Hepatocyte (in vitro differentiated cells): ENCODE data around the gene SLC6A12. TPM values are rescaled to one million over a fixed set of nuclear protein-coding genes. Genes with fewer than 3 reads are reported as not detected.

Experiments used
- DNase-seq: peaks from one replicate; pipeline ENCODE4 v3.0.0-alpha.2; 2016; ENCODE audit warnings: low spot score
- H2AFZ ChIP-seq: fragments of 200-600 bp; sonication (generic); 2 replicates; pipeline ENCODE4 v1.6.0; 2016; ENCODE audit warnings: antibody characterized with exemption, mild to moderate bottlenecking
- H3K27ac ChIP-seq: fragments of 200-600 bp; sonication (generic); 2 replicates; pipeline ENCODE4 v1.5.1; 2016; ENCODE audit warnings: mild to moderate bottlenecking
- H3K27me3 ChIP-seq: fragments of 200-600 bp; sonication (generic); 2 replicates; pipeline ENCODE4 v1.6.1; 2016
- H3K36me3 ChIP-seq: fragments of 200-600 bp; sonication (generic); replicated peaks from 2 replicates; pipeline ENCODE4 v1.5.1; 2016; ENCODE audit warnings: low read depth; ENCODE audit not compliant: insufficient read depth
- H3K4me1 ChIP-seq: fragments of 200-600 bp; sonication (generic); 2 replicates; pipeline ENCODE4 v1.5.1; 2016; ENCODE audit warnings: mild to moderate bottlenecking, moderate library complexity; ENCODE audit not compliant: insufficient read depth
- H3K4me2 ChIP-seq: fragments of 200-600 bp; sonication (generic); 2 replicates; pipeline ENCODE4 v1.6.0; 2016
- H3K4me3 ChIP-seq: fragments of 200-600 bp; sonication (generic); 2 replicates; pipeline ENCODE4 v1.5.1; 2016; ENCODE audit warnings: mild to moderate bottlenecking
- H3K79me2 ChIP-seq: fragments of 200-600 bp; sonication (generic); 2 replicates; pipeline ENCODE4 v1.6.0; 2017; ENCODE audit warnings: mild to moderate bottlenecking
- H3K9me2 ChIP-seq: fragments of 200-600 bp; sonication (generic); replicated peaks from 2 replicates; pipeline ENCODE4 v1.6.0; 2017; ENCODE audit warnings: mild to moderate bottlenecking; ENCODE audit not compliant: insufficient read depth
- H3K9me3 ChIP-seq: fragments of 200-600 bp; sonication (generic); 2 replicates; pipeline ENCODE4 v1.5.1; 2016; ENCODE audit warnings: low read depth, mild to moderate bottlenecking
- H4K20me1 ChIP-seq: fragments of 200-600 bp; sonication (generic); 2 replicates; pipeline ENCODE4 v1.6.0; 2016; ENCODE audit warnings: mild to moderate bottlenecking; ENCODE audit not compliant: insufficient read depth, poor library complexity, severe bottlenecking
- EZH2 ChIP-seq: fragments of 200-600 bp; sonication (generic); IDR thresholded peaks from 2 replicates; pipeline ENCODE4 v1.6.1; 2016; ENCODE audit warnings: antibody characterized with exemption, mild to moderate bottlenecking, borderline replicate concordance
- EZH2phosphoT487 ChIP-seq: fragments of 200-600 bp; sonication (generic); IDR thresholded peaks from one replicate; pipeline ENCODE4 v1.6.1; 2018; ENCODE audit warnings: antibody characterized with exemption, mild to moderate bottlenecking, low read depth, moderate library complexity; ENCODE audit not compliant: unreplicated experiment, severe bottlenecking
- WGBS: methylation state at CpG from one replicate; pipeline ENCODE4 v1.1.6; 2016; ENCODE audit warnings: low lambda C conversion rate; ENCODE audit errors: missing lambda C conversion rate; 5-methylcytosine and 5-hydroxymethylcytosine counted together
- polyA plus RNA-seq: library from polyadenylated mRNA; unstranded; fragments of >200 nt; fragmentation: Nextera tagmentation; extraction: Ambion mirVana; gene quantifications from 2 replicates; pipeline ENCODE4 v1.2.1, GENCODE V29; 2016
- total RNA-seq: library from RNA; depleted of rRNA; stranded (reverse); fragments of >200 nt; gene quantifications from 2 replicates; pipeline ENCODE4 v1.2.3, GENCODE V29; 2014
- TF ChIP-seq, protein P1 (sequence below): fragments of 200-600 bp; sonication (generic); IDR thresholded peaks from 2 replicates; pipeline ENCODE4 v1.5.1; 2016; ENCODE audit warnings: antibody characterized with exemption, mild to moderate bottlenecking; ENCODE audit not compliant: poor library complexity

SLC6A12 gene
- total and polyA plus RNA-seq, 2 experiments from 2014 or later: 6.1 to 7.9 TPM

DNA sequence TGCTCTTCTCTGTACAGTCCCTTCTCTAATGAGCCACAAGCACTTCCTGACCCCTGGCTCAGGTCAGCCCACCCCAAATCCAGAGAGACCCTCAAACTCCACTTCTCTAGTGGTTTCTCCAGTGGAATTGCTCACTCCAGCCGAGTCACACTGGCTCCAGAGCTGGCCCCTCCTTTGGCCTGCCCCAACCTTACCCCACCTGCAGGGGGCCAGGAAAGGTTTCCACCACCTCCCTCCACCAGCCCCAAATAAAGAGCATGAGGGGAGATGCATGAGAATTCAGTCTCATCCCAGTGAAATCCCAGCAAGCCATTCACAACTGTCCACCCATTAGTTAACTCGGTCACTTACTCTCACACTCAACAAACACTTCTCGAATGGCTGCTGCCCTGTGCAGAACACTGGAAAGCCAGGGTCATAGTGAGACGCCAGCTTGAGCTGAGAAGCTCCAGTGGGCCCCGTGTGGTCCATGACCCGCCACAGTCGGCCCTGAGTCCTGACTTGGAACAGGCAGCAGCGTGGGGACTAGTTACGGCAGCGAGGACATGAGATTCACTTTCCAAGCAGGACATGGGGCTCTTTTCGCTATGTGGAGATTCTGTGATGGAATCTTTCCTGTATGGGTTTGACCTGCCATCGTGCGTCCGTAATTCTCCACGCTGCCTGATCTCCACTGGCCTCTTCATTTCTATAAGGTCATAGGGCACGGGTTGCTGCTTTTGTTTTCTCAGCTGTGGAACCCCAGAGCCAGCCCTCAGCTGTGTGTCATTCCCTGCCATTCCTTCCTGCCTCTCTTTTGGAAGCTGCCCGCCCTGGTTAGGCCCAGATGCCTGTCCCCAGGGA is 44.2 kb downstream of the SLC6A12 start:
- WGBS: 93% methylated on average over 17 of the region's 17 CpGs
- Histone ChIP-seq H2AFZ (no peak overlapping the region), H3K27ac (no peak overlapping the region)

DNA sequence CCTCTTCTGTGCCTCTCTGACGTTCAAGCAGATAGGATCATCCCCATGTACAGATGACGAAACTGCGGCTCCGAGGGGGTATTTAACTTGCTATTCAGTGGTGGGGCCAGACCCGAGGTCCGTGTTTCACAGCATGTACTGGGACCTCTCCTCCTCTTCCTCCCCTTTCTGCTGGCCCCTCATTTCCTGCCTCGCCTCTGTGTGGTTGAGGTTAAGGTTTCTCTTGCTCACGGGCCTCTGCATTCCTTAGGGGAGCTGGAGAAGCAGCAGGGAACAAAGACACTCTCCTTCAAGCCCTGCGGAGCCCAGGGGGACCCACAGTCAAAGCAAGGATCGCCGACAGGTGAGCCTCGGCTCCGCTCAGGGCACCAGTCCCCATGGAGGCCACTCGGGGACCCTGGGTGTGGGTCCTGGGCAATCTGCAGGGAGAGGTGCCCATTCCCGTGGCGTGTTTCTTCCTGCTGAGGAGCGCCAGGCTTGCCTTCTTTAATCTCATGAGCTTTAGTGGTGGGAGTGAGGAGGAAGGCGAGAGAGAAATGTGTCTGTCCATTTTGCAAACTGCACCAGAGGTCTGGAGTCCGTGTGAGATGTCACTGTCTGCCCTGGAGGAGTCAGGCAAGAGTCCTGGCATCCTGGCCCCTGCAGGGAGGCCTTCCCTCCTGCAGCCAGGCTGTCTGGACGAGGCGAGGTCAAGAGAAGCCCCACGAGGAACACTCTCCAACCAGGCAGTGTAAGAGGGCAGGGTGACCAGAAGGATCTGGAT is 45.0 kb downstream of the SLC6A12 start:
- no peaks in the 10 kb centered on the region for H3K36me3 ChIP-seq
- WGBS: 58% methylated on average over 22 of the region's 22 CpGs
- no peaks in the 10 kb centered on the region for H3K79me2 ChIP-seq
- peak overlapping the region; percentile 93 for H3K27ac ChIP-seq
- H3K9me3 ChIP-seq: no peaks in the 10 kb centered on the region
- DNase-seq: no peak
- no peaks in the 10 kb centered on the region for H4K20me1 ChIP-seq
- TF ChIP-seq, protein P1, sequence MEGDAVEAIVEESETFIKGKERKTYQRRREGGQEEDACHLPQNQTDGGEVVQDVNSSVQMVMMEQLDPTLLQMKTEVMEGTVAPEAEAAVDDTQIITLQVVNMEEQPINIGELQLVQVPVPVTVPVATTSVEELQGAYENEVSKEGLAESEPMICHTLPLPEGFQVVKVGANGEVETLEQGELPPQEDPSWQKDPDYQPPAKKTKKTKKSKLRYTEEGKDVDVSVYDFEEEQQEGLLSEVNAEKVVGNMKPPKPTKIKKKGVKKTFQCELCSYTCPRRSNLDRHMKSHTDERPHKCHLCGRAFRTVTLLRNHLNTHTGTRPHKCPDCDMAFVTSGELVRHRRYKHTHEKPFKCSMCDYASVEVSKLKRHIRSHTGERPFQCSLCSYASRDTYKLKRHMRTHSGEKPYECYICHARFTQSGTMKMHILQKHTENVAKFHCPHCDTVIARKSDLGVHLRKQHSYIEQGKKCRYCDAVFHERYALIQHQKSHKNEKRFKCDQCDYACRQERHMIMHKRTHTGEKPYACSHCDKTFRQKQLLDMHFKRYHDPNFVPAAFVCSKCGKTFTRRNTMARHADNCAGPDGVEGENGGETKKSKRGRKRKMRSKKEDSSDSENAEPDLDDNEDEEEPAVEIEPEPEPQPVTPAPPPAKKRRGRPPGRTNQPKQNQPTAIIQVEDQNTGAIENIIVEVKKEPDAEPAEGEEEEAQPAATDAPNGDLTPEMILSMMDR: no peak
- no peak for TF ChIP-seq EZH2phosphoT487
- no peak for TF ChIP-seq EZH2
- no peak overlapping the region for H2AFZ ChIP-seq
- peak overlapping the region; percentile 24 for H3K4me2 ChIP-seq
- no peaks in the 10 kb centered on the region for H3K27me3 ChIP-seq
- no peaks in the 10 kb centered on the region for H3K9me2 ChIP-seq
- H3K4me1 ChIP-seq: peaks cover 49% of the 10 kb centered on the region
- no peak overlapping the region for H3K4me3 ChIP-seq

More for the DNA sequence above, 44.2 kb downstream of the SLC6A12 start:
- H3K36me3 ChIP-seq: no peaks in the 10 kb centered on the region
- H4K20me1 ChIP-seq: no peaks in the 10 kb centered on the region
- H3K4me1 ChIP-seq: peaks cover 41% of the 10 kb centered on the region
- no peak overlapping the region for H3K4me2 ChIP-seq
- H3K4me3 ChIP-seq: no peak overlapping the region
- no peaks in the 10 kb centered on the region for H3K79me2 ChIP-seq
- no peaks in the 10 kb centered on the region for H3K9me3 ChIP-seq
- TF ChIP-seq EZH2phosphoT487 (no peak), EZH2 (no peak)
- TF ChIP-seq, protein P1: no peak
- no peak for DNase-seq
- no peaks in the 10 kb centered on the region for H3K9me2 ChIP-seq
- no peaks in the 10 kb centered on the region for H3K27me3 ChIP-seq

DNA sequence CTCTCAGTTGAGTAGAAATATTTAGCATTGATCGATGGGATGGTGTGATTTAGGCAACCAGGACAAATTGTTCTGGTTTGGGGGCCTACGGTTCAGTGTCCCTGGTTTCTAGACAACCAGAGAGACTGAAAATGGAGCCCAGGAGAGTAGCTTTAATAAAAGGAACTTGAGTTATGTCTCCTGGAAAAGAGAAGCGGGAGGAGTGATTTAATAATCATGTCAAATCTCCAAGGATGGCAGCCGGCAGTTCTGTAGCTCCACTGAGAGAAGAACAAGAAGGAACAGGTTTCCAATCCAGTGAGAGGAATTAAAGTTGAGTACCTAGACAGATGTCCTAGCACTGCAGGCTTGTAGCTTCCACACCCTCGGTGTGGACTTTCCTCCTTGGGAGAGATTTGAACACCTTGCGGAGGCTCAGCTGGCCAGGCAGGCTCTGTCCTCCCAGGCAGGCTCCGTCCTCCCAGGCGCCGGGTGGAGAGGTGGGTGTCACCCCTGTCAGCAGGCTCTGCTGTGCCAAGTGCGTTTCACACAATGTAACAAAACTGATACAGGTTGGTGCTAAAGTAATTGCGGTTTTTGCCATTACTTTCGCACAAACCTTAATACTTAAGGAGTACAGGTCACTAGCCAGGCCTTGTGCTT is 45.9 kb downstream of the SLC6A12 start:
- WGBS: 90% methylated on average over 12 of the region's 12 CpGs
- Histone ChIP-seq H3K4me1 (peaks cover 50% of the 10 kb centered on the region), H3K79me2 (no peaks in the 10 kb centered on the region)

More for the DNA sequence above, 45.9 kb downstream of the SLC6A12 start:
- no peaks in the 10 kb centered on the region for H3K9me3 ChIP-seq
- peak overlapping the region; percentile 93 for H3K27ac ChIP-seq
- H3K27me3 ChIP-seq: no peaks in the 10 kb centered on the region
- no peak overlapping the region for H2AFZ ChIP-seq
- no peaks in the 10 kb centered on the region for H4K20me1 ChIP-seq
- peak overlapping the region; percentile 24 for H3K4me2 ChIP-seq
- no peak overlapping the region for H3K4me3 ChIP-seq
- no peaks in the 10 kb centered on the region for H3K9me2 ChIP-seq
- TF ChIP-seq EZH2phosphoT487 (no peak), EZH2 (no peak)
- TF ChIP-seq, protein P1: no peak
- no peaks in the 10 kb centered on the region for H3K36me3 ChIP-seq
- no peak for DNase-seq
